H1 (cell line): Measurements from ENCODE around the gene SLC26A6.

Experiments used
- BRCA1 ChIP-seq: IDR thresholded peaks from 2 replicates; pipeline ENCODE4 v1.6.1; 2012; ENCODE audit warnings: low read depth, low read length, improper control_type of control experiment
- CBX8 ChIP-seq: fragments of 300-800, 300-1000 bp; sonication (generic); IDR thresholded peaks from 2 replicates; pipeline ENCODE4 v1.7.1; 2016; ENCODE audit warnings: low read depth, low read length, borderline replicate concordance
- CEBPB ChIP-seq: IDR thresholded peaks from 2 replicates; pipeline ENCODE4 v1.6.1; 2012; ENCODE audit warnings: low read depth, low read length
- CREB1 ChIP-seq: IDR thresholded peaks from 2 replicates; pipeline ENCODE4 v1.6.1; 2012; ENCODE audit warnings: inconsistent platforms
- GABPA ChIP-seq: IDR thresholded peaks from 2 replicates; pipeline ENCODE4 v1.6.1; 2011; ENCODE audit warnings: mild to moderate bottlenecking, low read length, moderate library complexity, borderline replicate concordance; ENCODE audit not compliant: insufficient read depth
- JUN ChIP-seq: IDR thresholded peaks from 2 replicates; pipeline ENCODE4 v1.6.1; 2011; ENCODE audit warnings: low read depth, mild to moderate bottlenecking, improper control_type of control experiment, low read length
- JUND ChIP-seq: IDR thresholded peaks from 2 replicates; pipeline ENCODE4 v1.6.1; 2011; ENCODE audit warnings: mild to moderate bottlenecking, improper control_type of control experiment, low read length
- MAFK ChIP-seq: IDR thresholded peaks from 2 replicates; pipeline ENCODE4 v1.6.1; 2012; ENCODE audit warnings: low read depth, mild to moderate bottlenecking, improper control_type of control experiment, low read length
- POLR2A ChIP-seq, 2 experiments: IDR thresholded peaks; 1 replicate in 1 of 2; 2 replicates in 1 of 2; pipeline ENCODE4 v1.6.1; 2011; ENCODE audit warnings: low read depth in 2 of 2, low read length in 2 of 2, mild to moderate bottlenecking in 2 of 2; ENCODE audit errors: control extremely low read depth in 1 of 2
- SIN3A ChIP-seq, 2 experiments: IDR thresholded peaks in 1 of 2; conservative IDR thresholded peaks in 1 of 2; 2 replicates each; pipeline ENCODE4 v1.6.1; 2011 to 2012; ENCODE audit warnings: low read length in 2 of 2, improper control_type of control experiment in 1 of 2, low read depth in 1 of 2, mild to moderate bottlenecking in 1 of 2
- SP1 ChIP-seq: IDR thresholded peaks from 2 replicates; pipeline ENCODE4 v1.6.1; 2011; ENCODE audit warnings: low read depth, low read length
- TF ChIP-seq, protein P1 (sequence below), 3 experiments: IDR thresholded peaks; 1 replicate in 2 of 3; 2 replicates in 1 of 3; pipeline versions ENCODE4 v1.5.1 to v1.6.1; 2011; ENCODE audit warnings: low read length in 3 of 3, mild to moderate bottlenecking in 3 of 3, inconsistent platforms in 2 of 3, low read depth in 1 of 3, moderate library complexity in 1 of 3; ENCODE audit not compliant: insufficient read depth in 1 of 3; ENCODE audit errors: control extremely low read depth in 1 of 3
- TF ChIP-seq, protein P2 (sequence below): IDR thresholded peaks from 2 replicates; pipeline ENCODE4 v1.6.1; 2012; ENCODE audit warnings: inconsistent platforms
- TF ChIP-seq, protein P3 (sequence below): IDR thresholded peaks from 2 replicates; pipeline ENCODE4 v1.6.1; 2011; ENCODE audit warnings: low read length, improper control_type of control experiment

DNA sequence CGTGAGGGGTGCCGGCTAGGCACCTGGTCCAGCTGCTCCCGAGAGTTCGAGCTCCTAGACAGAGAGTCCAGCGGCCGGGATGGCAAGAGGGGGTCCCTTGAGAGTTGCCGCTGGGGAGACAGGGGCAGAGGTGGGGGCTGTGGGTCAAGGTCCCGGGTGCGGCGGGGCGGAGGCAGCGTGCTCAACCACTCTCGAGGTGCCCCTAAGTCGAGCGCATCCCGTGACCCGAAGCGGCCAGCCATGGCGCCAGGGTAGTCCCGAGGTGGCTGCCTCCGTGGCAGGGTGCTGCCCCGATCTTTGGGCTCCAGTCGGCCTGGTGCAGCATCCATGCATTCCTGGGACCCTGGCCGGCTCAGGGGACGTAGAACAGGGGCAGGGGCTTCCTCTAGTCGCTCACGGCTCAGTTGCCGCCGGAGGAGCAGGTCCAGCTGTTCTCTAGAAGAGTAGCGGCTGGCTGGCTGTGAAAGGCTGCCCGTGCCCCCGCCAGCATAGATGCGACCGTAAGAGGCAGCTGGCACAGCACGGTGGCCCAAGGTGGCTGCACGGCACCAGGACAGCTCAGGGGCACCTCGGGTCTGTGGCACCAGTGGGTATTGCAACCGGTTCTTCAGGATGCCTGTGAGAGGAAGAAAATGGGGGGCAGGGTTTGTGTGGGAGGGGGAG is 4.8 kb upstream of the SLC26A6 start:
- no peak for TF ChIP-seq MAFK
- no peak for TF ChIP-seq CBX8
- TF ChIP-seq, protein P1, sequence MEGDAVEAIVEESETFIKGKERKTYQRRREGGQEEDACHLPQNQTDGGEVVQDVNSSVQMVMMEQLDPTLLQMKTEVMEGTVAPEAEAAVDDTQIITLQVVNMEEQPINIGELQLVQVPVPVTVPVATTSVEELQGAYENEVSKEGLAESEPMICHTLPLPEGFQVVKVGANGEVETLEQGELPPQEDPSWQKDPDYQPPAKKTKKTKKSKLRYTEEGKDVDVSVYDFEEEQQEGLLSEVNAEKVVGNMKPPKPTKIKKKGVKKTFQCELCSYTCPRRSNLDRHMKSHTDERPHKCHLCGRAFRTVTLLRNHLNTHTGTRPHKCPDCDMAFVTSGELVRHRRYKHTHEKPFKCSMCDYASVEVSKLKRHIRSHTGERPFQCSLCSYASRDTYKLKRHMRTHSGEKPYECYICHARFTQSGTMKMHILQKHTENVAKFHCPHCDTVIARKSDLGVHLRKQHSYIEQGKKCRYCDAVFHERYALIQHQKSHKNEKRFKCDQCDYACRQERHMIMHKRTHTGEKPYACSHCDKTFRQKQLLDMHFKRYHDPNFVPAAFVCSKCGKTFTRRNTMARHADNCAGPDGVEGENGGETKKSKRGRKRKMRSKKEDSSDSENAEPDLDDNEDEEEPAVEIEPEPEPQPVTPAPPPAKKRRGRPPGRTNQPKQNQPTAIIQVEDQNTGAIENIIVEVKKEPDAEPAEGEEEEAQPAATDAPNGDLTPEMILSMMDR (IDR thresholded peaks at IDR 0.05; ENCODE audit: control extremely low read depth in 1 of 3, insufficient read depth in 1 of 3, low read depth in 1 of 3, low read length in 3 of 3) = no peak
- no peak for TF ChIP-seq BRCA1
- TF ChIP-seq, protein P2, sequence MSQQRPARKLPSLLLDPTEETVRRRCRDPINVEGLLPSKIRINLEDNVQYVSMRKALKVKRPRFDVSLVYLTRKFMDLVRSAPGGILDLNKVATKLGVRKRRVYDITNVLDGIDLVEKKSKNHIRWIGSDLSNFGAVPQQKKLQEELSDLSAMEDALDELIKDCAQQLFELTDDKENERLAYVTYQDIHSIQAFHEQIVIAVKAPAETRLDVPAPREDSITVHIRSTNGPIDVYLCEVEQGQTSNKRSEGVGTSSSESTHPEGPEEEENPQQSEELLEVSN = no peak
- no peak for TF ChIP-seq JUND
- TF ChIP-seq JUN = no peak
- no peak for TF ChIP-seq CREB1
- TF ChIP-seq, protein P3, sequence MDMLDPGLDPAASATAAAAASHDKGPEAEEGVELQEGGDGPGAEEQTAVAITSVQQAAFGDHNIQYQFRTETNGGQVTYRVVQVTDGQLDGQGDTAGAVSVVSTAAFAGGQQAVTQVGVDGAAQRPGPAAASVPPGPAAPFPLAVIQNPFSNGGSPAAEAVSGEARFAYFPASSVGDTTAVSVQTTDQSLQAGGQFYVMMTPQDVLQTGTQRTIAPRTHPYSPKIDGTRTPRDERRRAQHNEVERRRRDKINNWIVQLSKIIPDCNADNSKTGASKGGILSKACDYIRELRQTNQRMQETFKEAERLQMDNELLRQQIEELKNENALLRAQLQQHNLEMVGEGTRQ = no peak
- TF ChIP-seq POLR2A (IDR thresholded peaks at IDR 0.05; ENCODE audit: control extremely low read depth in 1 of 2, low read depth in 2 of 2, low read length in 2 of 2) = no peak
- no peak for TF ChIP-seq GABPA
- TF ChIP-seq CEBPB = no peak
- no peak for TF ChIP-seq SP1
- TF ChIP-seq SIN3A (conservative IDR thresholded peaks at IDR 0.05 in 1 of 2, IDR thresholded peaks at IDR 0.05 in 1 of 2; ENCODE audit: low read depth in 1 of 2, low read length in 2 of 2) = no peak
